PC-3 (cell line): Measurements from ENCODE around the gene PFKFB3. TPM values are rescaled to one million over a fixed set of nuclear protein-coding genes. Genes with fewer than 3 reads are reported as not detected.

Source experiments
- ATAC-seq: fragments of 200-7000 bp; cut with Tn5 transposase; 2 replicates; pipeline ENCODE4 v1.9.1; 2020; ENCODE audit warnings: mild to moderate bottlenecking, moderate library complexity
- BruUV-seq: library from RNA; stranded (reverse); fragments of 400-500 nt; replicated peaks from 2 replicates; lab custom pipeline; 2021; lab: Mats Ljungman, UMichigan
- CTCF ChIA-PET: fragments of 300-600 bp; sonication (Branson Sonifier 250); formaldehyde crosslinking; loops from one replicate; lab custom pipeline; 2022; ENCODE audit warnings: antibody characterized with exemption; lab: Charles Lee
- POLR2A ChIA-PET: fragments of 300-600 bp; sonication (Branson Sonifier 250); formaldehyde crosslinking; loops from one replicate; lab custom pipeline; 2022; ENCODE audit warnings: antibody characterized with exemption; ENCODE audit not compliant: unreplicated experiment; lab: Charles Lee
- DNase-seq: peaks from one replicate; pipeline ENCODE4 v3.0.0-alpha.2; 2015
- H2AFZ ChIP-seq: fragments of 300-600 bp; sonication (generic); 2 replicates; pipeline ENCODE4 v1.6.0; 2016; ENCODE audit warnings: antibody characterized with exemption, low read length
- H3F3A ChIP-seq: fragments of 300-600 bp; sonication (generic); one replicate; pipeline ENCODE4 v1.6.0; 2017; ENCODE audit warnings: antibody characterized with exemption, low read length, control low read depth, mild to moderate bottlenecking; ENCODE audit not compliant: unreplicated experiment
- H3K27ac ChIP-seq: fragments of 300-600 bp; sonication (generic); 2 replicates; pipeline ENCODE4 v1.5.1; 2016; ENCODE audit warnings: mild to moderate bottlenecking, low read length
- H3K27me3 ChIP-seq: fragments of 300-600 bp; sonication (generic); 2 replicates; pipeline ENCODE4 v1.6.1; 2016; ENCODE audit warnings: low read length, mixed read lengths
- H3K36me3 ChIP-seq: fragments of 300-600 bp; sonication (generic); 2 replicates; pipeline ENCODE4 v1.6.1; 2016; ENCODE audit warnings: low read depth, mixed run types, low read length, mixed read lengths
- H3K4me1 ChIP-seq: fragments of 300-600 bp; sonication (generic); 2 replicates; pipeline ENCODE4 v1.5.1; 2016; ENCODE audit warnings: low read length; ENCODE audit not compliant: insufficient read depth
- H3K4me2 ChIP-seq: fragments of 300-600 bp; sonication (generic); 2 replicates; pipeline ENCODE4 v1.6.0; 2016; ENCODE audit warnings: low read length
- H3K4me3 ChIP-seq: fragments of 300-600 bp; sonication (generic); 2 replicates; pipeline ENCODE4 v1.5.1; 2016; ENCODE audit warnings: mild to moderate bottlenecking, low read length, mixed read lengths
- H3K79me2 ChIP-seq: fragments of 300-600 bp; sonication (generic); 2 replicates; pipeline ENCODE4 v1.6.1; 2017; ENCODE audit warnings: low read length, mixed read lengths
- H3K9ac ChIP-seq: fragments of 300-600 bp; sonication (generic); 2 replicates; pipeline ENCODE4 v1.6.0; 2016; ENCODE audit warnings: mild to moderate bottlenecking, low read length
- H3K9me2 ChIP-seq: fragments of 300-600 bp; sonication (generic); replicated peaks from 2 replicates; pipeline ENCODE4 v1.6.1; 2016; ENCODE audit warnings: mixed run types, low read length, mixed read lengths
- H3K9me3 ChIP-seq: fragments of 300-600 bp; sonication (generic); 2 replicates; pipeline ENCODE4 v1.6.1; 2016; ENCODE audit warnings: low read length, mixed read lengths
- H4K20me1 ChIP-seq: fragments of 300-600 bp; sonication (generic); 2 replicates; pipeline ENCODE4 v1.6.1; 2016; ENCODE audit warnings: low read length, mixed read lengths
- EZH2 ChIP-seq: fragments of 300-600 bp; sonication (generic); IDR thresholded peaks from one replicate; pipeline ENCODE4 v1.6.1; 2017; ENCODE audit warnings: antibody characterized with exemption, mild to moderate bottlenecking, low read length; ENCODE audit not compliant: unreplicated experiment
- EZH2phosphoT487 ChIP-seq: fragments of 300-600 bp; sonication (generic); IDR thresholded peaks from 2 replicates; pipeline ENCODE4 v1.6.1; 2018; ENCODE audit warnings: mild to moderate bottlenecking, antibody characterized with exemption, low read length, borderline replicate concordance
- intact Hi-C: fragments of 100-400 bp; cut with micrococcal nuclease; formaldehyde crosslinking; loops from 2 replicates; pipeline ENCODE4 v1.9.0; 2023
- total RNA-seq: library from RNA; depleted of rRNA; stranded (reverse); fragments of >200 nt; gene quantifications from 2 replicates; pipeline ENCODE4 v1.2.3, GENCODE V29; 2014
- TF ChIP-seq, protein P1 (sequence below): fragments of 300-600 bp; sonication (generic); conservative IDR thresholded peaks from 2 replicates; pipeline ENCODE4 v1.5.1; 2017; ENCODE audit warnings: antibody characterized with exemption, low read depth, mild to moderate bottlenecking, low read length

PFKFB3 gene
- total RNA-seq, 1 experiment from 2014 or later: 19.5 TPM

- BruUV-seq: no TSS peak
- no peak overlapping the region for H3K27ac ChIP-seq
- no peak overlapping the region for H3K4me3 ChIP-seq
- no peaks in the 10 kb centered on the region for H3K9me3 ChIP-seq
- no peak overlapping the region for H3K9ac ChIP-seq
- H3F3A ChIP-seq: no peaks in the 10 kb centered on the region
- H3K9me2 ChIP-seq: no peaks in the 10 kb centered on the region
- CTCF ChIA-PET: no interaction called here
- no peak overlapping the region for H3K4me2 ChIP-seq
- intact Hi-C loops: no loop called here
- TF ChIP-seq, protein P1, sequence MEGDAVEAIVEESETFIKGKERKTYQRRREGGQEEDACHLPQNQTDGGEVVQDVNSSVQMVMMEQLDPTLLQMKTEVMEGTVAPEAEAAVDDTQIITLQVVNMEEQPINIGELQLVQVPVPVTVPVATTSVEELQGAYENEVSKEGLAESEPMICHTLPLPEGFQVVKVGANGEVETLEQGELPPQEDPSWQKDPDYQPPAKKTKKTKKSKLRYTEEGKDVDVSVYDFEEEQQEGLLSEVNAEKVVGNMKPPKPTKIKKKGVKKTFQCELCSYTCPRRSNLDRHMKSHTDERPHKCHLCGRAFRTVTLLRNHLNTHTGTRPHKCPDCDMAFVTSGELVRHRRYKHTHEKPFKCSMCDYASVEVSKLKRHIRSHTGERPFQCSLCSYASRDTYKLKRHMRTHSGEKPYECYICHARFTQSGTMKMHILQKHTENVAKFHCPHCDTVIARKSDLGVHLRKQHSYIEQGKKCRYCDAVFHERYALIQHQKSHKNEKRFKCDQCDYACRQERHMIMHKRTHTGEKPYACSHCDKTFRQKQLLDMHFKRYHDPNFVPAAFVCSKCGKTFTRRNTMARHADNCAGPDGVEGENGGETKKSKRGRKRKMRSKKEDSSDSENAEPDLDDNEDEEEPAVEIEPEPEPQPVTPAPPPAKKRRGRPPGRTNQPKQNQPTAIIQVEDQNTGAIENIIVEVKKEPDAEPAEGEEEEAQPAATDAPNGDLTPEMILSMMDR: no peak
- TF ChIP-seq EZH2: no peak
- no peak for TF ChIP-seq EZH2phosphoT487
- POLR2A ChIA-PET: no interaction called here
- 0 out of 2 replicates have a peak, but pooled peaks cover 5% of the 10 kb centered on the region for H4K20me1 ChIP-seq
- ATAC-seq: no peak
- H3K79me2 ChIP-seq: peaks cover 27% of the 10 kb centered on the region
- H3K4me1 ChIP-seq: no peaks in the 10 kb centered on the region
- no peaks in the 10 kb centered on the region; the same call in 1 of the 2 replicates for H3K36me3 ChIP-seq
- H3K27me3 ChIP-seq: no peaks in the 10 kb centered on the region
- H2AFZ ChIP-seq: no peak overlapping the region
- no peak for DNase-seq
Observed at GRCh38 chr10:6215241-6215640, 12.5 kb downstream of the PFKFB3 start.

- Histone ChIP-seq H3K79me2 (peaks cover 26% of the 10 kb centered on the region), H3K9me3 (no peaks in the 10 kb centered on the region), H3K9ac (no peak overlapping the region), H2AFZ (no peak overlapping the region), H3F3A (no peaks in the 10 kb centered on the region), H3K36me3 (no peaks in the 10 kb centered on the region; the same call in 1 of the 2 replicates), H3K27ac (no peak overlapping the region), H3K4me2 (no peak overlapping the region), H3K4me1 (no peaks in the 10 kb centered on the region), H3K4me3 (no peak overlapping the region), H3K27me3 (no peaks in the 10 kb centered on the region), H3K9me2 (no peaks in the 10 kb centered on the region), H4K20me1 (0 out of 2 replicates have a peak, but pooled peaks cover 5% of the 10 kb centered on the region)
- ChIA-PET CTCF (no interaction called here), POLR2A (no interaction called here)
- TF ChIP-seq, protein P1: no peak
- TF ChIP-seq EZH2 (no peak), EZH2phosphoT487 (no peak)
- DNase-seq: no peak
- BruUV-seq: no TSS peak
- intact Hi-C loops: no loop called here
- ATAC-seq: no peak
Observed at GRCh38 chr10:6215683-6216484, 13.2 kb downstream of the PFKFB3 start.

DNA sequence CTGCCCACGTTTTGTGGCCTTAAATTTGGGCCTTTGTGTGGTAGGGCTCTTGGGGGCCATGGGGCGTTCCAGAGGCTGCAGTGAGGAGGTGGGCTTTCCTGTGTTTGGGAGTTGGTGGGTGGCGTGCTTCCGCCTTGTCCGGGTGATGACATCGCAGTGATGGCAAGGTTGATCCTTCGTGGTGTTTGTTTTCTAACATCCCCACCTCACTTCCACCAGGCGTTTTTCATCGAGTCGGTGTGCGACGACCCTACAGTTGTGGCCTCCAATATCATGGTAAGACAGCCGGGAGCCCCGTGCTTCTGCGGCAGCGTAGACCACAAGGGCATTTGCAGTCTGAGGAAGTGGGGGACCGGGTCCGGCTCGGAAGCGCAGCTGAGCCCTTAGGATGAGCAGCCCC lies 14.2 kb downstream of the PFKFB3 start:
- ATAC-seq (no peak), DNase-seq (no peak)
- H3K9me2 ChIP-seq: no peaks in the 10 kb centered on the region
- 0 out of 2 replicates have a peak, but pooled peaks cover 2% of the 10 kb centered on the region for H4K20me1 ChIP-seq
- no peaks in the 10 kb centered on the region; the same call in 1 of the 2 replicates for H3K36me3 ChIP-seq
- no peak for TF ChIP-seq EZH2phosphoT487
- TF ChIP-seq EZH2: no peak
- TF ChIP-seq, protein P1: no peak
- intact Hi-C loops: no loop called here
- ChIA-PET CTCF (interaction anchor here (0.6 kb wide), 1 partner anchor 106 kb away, joined by 6 read pairs; no protein-coding TSS in a partner anchor), POLR2A (no interaction called here)
- no peak overlapping the region for H3K27ac ChIP-seq
- no peak overlapping the region for H3K9ac ChIP-seq
- H2AFZ ChIP-seq: no peak overlapping the region
- no peaks in the 10 kb centered on the region for H3K4me1 ChIP-seq
- no peak overlapping the region for H3K4me2 ChIP-seq
- peaks cover 16% of the 10 kb centered on the region for H3K79me2 ChIP-seq
- TSS peak; percentile 18 for BruUV-seq
- H3K9me3 ChIP-seq: no peaks in the 10 kb centered on the region
- H3K4me3 ChIP-seq: no peak overlapping the region
- no peaks in the 10 kb centered on the region for H3K27me3 ChIP-seq
- H3F3A ChIP-seq: no peaks in the 10 kb centered on the region
